Stimulated activated CD8-positive, alpha-beta memory T cell treated with anti-CD3 and anti-CD28 coated beads, Interleukin-15, amount 100 ng/mL, for 48 hours (primary cell): ENCODE data around the gene NHP2.

Experiments used
- DNase-seq, 2 donors: peaks; one replicate each; pipeline ENCODE4 v3.0.0-alpha.2; 2020; ENCODE audit warnings: low read depth in 2 of 2

NHP2 gene

GRCh38 chr5:178174456-178174855 is 20.8 kb upstream of the NHP2 start:
- DNase-seq = no peak

- no peak for DNase-seq
Observed at GRCh38 chr5:178170455-178170854, 16.8 kb upstream of the NHP2 start.

- no peak for DNase-seq
Observed at GRCh38 chr5:178165581-178165980, 11.9 kb upstream of the NHP2 start.

GRCh38 chr5:178163772-178164735 is 10.4 kb upstream of the NHP2 start:
- peak; percentile 76 to 79 for DNase-seq

GRCh38 chr5:178162481-178162880 is 8.8 kb upstream of the NHP2 start:
- DNase-seq = no peak

- DNase-seq = no peak
Observed at GRCh38 chr5:178160176-178160575, 6.5 kb upstream of the NHP2 start.

- DNase-seq = no peak
Observed at GRCh38 chr5:178155065-178155464, 1.4 kb upstream of the NHP2 start.

GRCh38 chr5:178152491-178153444 is 917 bp downstream of the NHP2 start:
- no peak for DNase-seq

- no peak for DNase-seq
Observed at GRCh38 chr5:178150977-178151734, 2.5 kb downstream of the NHP2 start.

GRCh38 chr5:178149199-178149932 is 4.3 kb downstream of the NHP2 start:
- peak in 1 of 2 donors; percentile 24 for DNase-seq

- no peak for DNase-seq
Observed at GRCh38 chr5:178147406-178147805, 6.3 kb downstream of the NHP2 start.

- DNase-seq = peak; percentile 34 to 47
Observed at GRCh38 chr5:178145965-178146820, 7.5 kb downstream of the NHP2 start.

GRCh38 chr5:178143901-178144300 is 9.8 kb downstream of the NHP2 start:
- DNase-seq = no peak

GRCh38 chr5:178143246-178143645 is 10.4 kb downstream of the NHP2 start:
- no peak for DNase-seq

- no peak for DNase-seq
Observed at GRCh38 chr5:178142642-178143041, 11.0 kb downstream of the NHP2 start.

- no peak for DNase-seq
Observed at GRCh38 chr5:178141550-178141949, 12.1 kb downstream of the NHP2 start.

- no peak for DNase-seq
Observed at GRCh38 chr5:178137991-178138390, 15.7 kb downstream of the NHP2 start.

- DNase-seq = no peak
Observed at GRCh38 chr5:178136990-178137389, 16.7 kb downstream of the NHP2 start.

- no peak for DNase-seq
Observed at GRCh38 chr5:178131446-178131996, 22.2 kb downstream of the NHP2 start.
